ENCODE measurements around the gene ST3GAL4. TPM values are rescaled to one million over a fixed set of nuclear protein-coding genes. Genes with fewer than 3 reads are reported as not detected.

The ST3GAL4 gene
- total and polyA plus RNA-seq, 2 of the 8 experiments (the other 6 are each of a cell fraction or from before 2014, with no cell fraction given) = 15.6 to 20.0 TPM

GRCh38 chr11:126410649-126411048 lies 55.2 kb downstream of the ST3GAL4 start (continued):
- no peak for TF ChIP-seq CHD7 (IDR thresholded peaks at IDR 0.05; ENCODE audit: insufficient replicate concordance, low read length)
- TF ChIP-seq JUND (IDR thresholded peaks at IDR 0.05; ENCODE audit: low read length) = no peak
- TF ChIP-seq TAF7 (optimal IDR thresholded peaks at IDR 0.05; ENCODE audit: borderline replicate concordance, low read depth, low read length) = no peak
- TF ChIP-seq BRCA1 (IDR thresholded peaks at IDR 0.05; ENCODE audit: low read depth, low read length) = no peak
- TF ChIP-seq HDAC2 (IDR thresholded peaks at IDR 0.05; ENCODE audit: borderline replicate concordance in 1 of 2, low read depth in 2 of 2, low read length in 2 of 2) = no peak
- no peak for TF ChIP-seq JUN (IDR thresholded peaks at IDR 0.05; ENCODE audit: low read depth, low read length)
- TF ChIP-seq TEAD4 (IDR thresholded peaks at IDR 0.05; ENCODE audit: low read depth, low read length) = no peak
- no peak for TF ChIP-seq SUZ12 (IDR thresholded peaks at IDR 0.05; ENCODE audit: low read length)
- no peak for TF ChIP-seq CEBPB (IDR thresholded peaks at IDR 0.05; ENCODE audit: low read depth, low read length)
- no peak for TF ChIP-seq ATF2 (IDR thresholded peaks at IDR 0.05; ENCODE audit: low read length)
